GM23248 (cell line): ENCODE results near the gene AMBRA1.

Experiments
- EZH2 ChIP-seq: fragments of 200-600 bp; sonication (generic); IDR thresholded peaks from 2 replicates; pipeline ENCODE4 v1.6.1; 2018; ENCODE audit warnings: antibody characterized with exemption, mild to moderate bottlenecking; ENCODE audit not compliant: insufficient read depth, poor library complexity, severe bottlenecking
- EZH2phosphoT487 ChIP-seq: fragments of 200-600 bp; sonication (generic); IDR thresholded peaks from 2 replicates; pipeline ENCODE4 v1.6.1; 2018; ENCODE audit warnings: antibody characterized with exemption, moderate library complexity, mild to moderate bottlenecking, low read depth; ENCODE audit not compliant: insufficient read depth

DNA sequence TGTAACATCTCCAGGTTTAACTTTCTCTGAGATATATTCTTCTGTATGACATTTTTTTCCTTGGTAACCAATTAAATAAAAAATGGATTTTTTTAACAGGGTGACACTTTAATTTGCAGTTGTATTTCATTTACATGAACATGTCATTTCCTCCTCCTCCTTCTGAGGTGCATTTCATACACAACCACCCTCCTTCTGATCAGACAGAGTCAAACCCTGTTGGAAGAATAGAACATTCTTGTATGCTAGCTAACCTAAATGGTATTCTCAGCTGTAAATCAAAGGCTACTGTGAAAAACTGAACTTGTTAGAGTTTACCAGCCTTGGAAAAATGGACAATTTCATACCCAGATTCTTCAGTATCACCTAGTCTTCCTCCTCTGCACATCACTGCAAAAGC, 149.5 kb downstream of the AMBRA1 start:
- TF ChIP-seq EZH2phosphoT487 (no peak), EZH2 (no peak)
